Bladder microvascular endothelial cell (primary cell): Measurements from ENCODE around the gene GPRIN2. TPM values are rescaled to one million over a fixed set of nuclear protein-coding genes. Genes with fewer than 3 reads are reported as not detected.

Experiments
- total RNA-seq: library from RNA; depleted of rRNA; stranded (reverse); fragments of >200 nt; gene quantifications from 2 replicates; pipeline ENCODE4 v1.2.3, GENCODE V29; 2014

The GPRIN2 gene
- total RNA-seq, result not detected in 2 replicates

DNA sequence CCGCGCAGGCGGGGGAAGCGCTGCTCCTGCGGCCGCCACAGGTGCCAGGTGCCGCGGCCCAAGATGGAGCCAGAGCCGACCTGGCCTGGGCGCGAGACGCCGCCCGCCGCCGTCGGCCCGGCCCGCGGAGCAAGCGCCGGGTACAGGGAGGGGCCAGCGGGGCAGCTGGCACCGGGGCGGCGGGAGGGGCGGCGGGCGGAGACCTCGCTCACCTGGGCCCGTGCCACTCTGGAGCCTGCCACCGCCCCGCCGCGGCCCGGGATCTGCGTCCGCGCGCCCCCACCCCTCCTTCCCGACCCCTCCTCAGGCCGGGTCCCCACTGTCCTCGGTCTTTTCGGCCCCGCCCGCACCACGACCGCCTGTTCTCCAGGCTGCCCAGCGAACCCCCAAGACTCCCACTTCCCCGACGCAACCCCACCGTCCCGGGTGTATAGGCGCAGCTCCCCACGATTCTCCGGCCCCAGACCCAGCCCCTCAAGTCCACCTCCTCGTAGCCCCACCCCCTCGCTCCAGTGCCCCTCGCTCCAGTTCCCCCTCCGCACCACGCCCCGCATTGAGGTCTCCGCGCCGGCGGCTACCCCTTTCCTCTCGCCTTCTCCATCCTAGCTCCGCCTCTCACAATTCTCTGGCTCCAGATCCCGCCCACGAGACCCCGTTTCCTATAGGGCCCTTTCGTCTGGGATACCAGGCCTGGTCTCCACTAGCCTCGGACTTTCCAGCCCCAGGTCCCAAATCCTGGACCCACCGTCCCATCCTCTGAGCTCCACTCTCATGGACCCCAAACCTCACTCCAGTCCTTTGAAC lies at the start of gene GPRIN2:
Gene GPRIN2 (minus strand): TSS at position 144 of the 804 bp plus-strand sequence. CDS start 5,922 bp downstream, outside the sequence.

DNA sequence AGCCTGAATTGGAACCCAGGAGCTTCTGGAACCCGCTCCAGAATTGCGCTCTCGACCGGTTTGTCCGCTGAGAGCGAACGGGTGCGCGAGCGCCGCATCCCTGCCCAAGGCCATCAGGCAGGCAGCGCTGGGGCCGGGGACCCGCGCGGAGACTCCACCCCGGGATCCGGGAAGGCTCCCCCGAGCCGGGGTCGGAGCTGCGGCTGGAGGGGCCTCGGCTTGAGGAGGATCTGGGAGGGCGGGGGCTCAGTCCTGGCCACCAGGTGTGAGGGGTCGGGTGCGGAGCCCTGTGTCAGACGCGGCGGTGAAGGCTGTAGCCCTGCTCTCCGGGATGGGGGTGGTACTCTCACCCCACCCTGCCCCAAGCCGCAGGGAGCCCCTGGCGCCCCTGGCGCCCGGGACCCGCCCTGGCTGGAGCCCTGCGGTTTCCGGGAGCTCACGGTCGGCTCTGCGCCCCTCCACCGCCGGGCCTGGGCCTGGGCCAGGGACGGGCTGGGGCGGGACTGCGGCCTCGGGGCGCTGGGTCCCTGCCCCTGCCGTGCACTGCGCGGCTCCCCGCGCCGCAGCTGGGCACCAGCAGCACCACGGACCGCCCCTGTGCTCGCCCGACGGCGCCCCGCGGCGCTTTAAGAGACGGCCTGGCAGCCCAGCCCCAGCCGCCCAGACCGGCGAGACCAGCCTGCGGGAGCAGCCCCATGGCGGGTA lies 22.2 kb upstream of the GPRIN2 start, which contains the start of gene SYT15:
Gene SYT15 (plus strand): TSS at position 655 of the 705 bp plus-strand sequence. CDS start 41 bp downstream, at position 696.

Other genes with a start within 250 kb of the GPRIN2 start
- not detected in 2 replicates for gene ANXA8L1, start 180.9 kb downstream of the GPRIN2 start, total RNA-seq
- gene NPY4R, start 90.7 kb downstream of the GPRIN2 start, total RNA-seq, result not detected in 2 replicates
- gene SYT15, start 22.5 kb upstream of the GPRIN2 start, total RNA-seq, result 0.32 and 0.44 TPM in 2 replicates